Fibroblast of skin of scalp (primary cell): Measurements from ENCODE around the gene OR2K2.
"Not testable (repeated sequence)": the region's sequence is repeated elsewhere in the genome, so short reads cannot be mapped to it uniquely, and the experiment has no call there.

Experiments
- DNase-seq: peaks from one replicate; pipeline ENCODE4 v3.0.0-alpha.2; 2013

OR2K2 gene

DNA sequence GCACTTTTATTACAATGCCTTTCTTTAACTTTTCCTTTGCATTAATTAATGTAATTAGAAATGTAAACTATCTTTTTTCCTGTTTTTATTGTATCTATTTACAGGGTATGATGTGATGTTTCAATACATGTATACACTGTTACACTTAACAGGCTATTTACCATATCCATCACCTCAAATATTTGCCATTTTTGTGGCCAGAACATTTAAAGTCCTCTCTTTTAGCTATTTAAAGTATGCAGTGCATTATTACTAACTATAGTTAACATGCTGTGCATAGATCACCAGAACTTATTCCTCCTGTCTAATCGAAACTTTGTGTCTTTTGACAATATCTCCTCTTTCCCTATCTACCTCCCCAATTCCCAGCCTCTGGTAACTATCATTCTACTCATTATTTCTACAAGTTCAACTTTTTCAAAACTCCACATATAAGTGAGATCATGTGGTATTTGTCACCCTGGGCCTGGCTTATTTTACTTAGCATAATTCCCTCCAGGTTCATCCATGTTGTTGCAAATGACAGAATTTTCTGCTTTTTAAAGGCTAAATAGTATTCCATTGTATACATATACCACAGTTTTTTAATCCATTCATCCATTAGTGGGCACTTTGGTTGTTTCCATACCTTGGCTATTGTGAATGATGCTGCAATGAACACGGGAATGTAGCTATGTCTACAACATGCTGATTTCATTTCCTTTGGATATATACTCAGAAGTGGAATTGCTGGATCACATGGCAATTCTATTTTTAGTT lies 32.8 kb downstream of the OR2K2 start:
- DNase-seq: peak; percentile 62

- no peak for DNase-seq
Measured at GRCh38 chr9:111294691-111295451, 35.2 kb downstream of the OR2K2 start.

- peak; percentile 85 for DNase-seq
Measured at GRCh38 chr9:111287127-111287526, 42.9 kb downstream of the OR2K2 start.

GRCh38 chr9:111284703-111285102 lies 45.3 kb downstream of the OR2K2 start:
- DNase-seq: no peak

DNA sequence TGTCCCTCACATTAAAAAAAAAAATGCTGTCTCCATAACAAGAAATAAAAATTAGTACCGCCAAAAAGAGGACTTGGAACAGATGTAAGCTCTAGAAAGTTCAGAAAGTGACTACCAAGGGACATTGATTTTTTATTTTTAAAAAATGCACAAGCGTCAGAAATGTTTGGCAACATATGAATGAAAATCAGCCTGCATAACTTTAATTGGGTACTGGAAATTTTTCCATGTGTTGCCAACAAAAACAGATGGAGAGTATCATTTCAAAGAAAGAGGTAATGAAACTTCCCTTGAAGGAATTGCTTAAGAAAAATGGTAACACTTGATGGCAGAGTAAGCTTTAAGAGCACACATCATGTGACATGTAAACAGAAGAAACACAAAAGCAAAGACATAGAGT lies 47.2 kb downstream of the OR2K2 start:
- DNase-seq: no peak

DNA sequence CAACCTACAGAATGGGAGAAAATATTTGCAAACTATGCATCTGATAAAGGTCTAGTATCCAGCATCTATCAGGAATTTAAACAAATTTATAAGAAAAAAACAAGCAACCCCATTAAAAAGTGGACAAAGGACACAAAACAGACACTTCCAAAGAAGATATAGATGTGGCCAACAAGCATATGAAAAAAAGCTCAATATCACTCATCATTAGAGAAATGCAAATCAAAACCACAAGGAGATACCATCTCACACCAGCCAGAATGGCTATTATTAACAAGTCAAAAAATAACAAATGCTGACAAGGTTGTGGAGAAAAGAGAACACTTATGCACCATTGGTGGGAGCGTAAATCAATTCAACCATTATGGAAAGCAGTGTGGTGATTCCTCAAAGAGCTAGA lies 49.2 kb downstream of the OR2K2 start:
- not testable (repeated sequence) for DNase-seq
